ENCODE measurements around the gene HDGFL1.

HDGFL1 gene

DNA sequence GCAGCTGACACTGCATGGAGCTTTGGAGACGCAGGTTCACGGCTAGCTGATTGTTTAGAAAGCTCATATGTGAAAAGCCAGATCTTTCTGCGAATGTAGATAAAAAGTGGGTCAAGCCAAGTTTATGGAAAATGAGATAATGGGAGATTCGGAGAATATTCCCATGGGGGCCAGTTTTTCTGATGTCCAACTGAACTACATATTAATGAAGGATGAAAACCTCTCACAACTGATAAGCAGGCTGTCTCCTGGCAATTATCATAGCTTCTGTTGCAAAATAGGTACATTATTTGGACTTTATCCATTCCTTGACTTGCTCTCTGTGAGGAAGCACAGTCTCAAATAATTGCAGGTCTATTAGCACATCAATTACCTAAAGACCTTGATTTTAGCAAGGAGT lies 21.1 kb downstream of the HDGFL1 start:
- no peak for DNase-seq (ENCODE audit: low read depth in 1 of 2, low spot score in 1 of 2)

DNA sequence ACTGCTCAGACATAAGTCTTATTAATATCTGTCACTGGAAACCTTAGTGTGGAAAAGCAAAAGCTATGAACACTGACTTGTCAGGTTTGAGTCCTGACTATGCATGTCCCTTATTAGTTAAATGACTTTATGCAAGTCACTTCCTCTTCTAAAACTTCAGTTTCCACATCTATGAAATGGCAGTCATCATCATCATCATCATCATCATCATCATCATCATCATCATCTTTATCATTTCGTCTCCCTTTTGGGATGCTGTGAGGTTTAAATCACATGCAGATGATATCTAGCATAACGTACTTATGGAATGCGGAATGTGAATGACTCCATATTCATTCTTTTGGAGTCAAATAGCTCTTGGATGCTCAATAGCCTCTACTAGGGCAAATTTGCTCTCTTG lies 24.5 kb downstream of the HDGFL1 start:
- no peak for DNase-seq (ENCODE audit: low read depth in 1 of 2, low spot score in 1 of 2)

DNA sequence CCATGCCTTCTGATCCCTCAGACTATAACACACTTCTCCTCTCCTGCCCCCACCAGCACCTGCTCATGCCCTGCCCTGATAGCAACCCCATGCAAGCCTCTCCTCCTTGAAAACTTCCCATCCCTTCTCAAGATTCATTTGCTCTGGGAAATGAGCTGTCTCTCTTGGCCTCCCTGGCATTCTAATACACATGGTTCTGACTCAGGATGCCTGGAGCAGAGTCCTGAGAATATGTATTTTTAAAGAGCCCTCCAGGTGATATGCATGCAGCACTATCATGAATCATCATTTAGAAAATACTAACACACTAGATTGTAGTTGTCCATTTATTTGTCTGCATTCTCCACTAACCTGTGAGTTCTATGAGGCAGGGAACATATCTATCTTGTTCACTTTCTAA lies 26.6 kb downstream of the HDGFL1 start:
- DNase-seq (ENCODE audit: low read depth in 1 of 2, low spot score in 1 of 2) = no peak

DNA sequence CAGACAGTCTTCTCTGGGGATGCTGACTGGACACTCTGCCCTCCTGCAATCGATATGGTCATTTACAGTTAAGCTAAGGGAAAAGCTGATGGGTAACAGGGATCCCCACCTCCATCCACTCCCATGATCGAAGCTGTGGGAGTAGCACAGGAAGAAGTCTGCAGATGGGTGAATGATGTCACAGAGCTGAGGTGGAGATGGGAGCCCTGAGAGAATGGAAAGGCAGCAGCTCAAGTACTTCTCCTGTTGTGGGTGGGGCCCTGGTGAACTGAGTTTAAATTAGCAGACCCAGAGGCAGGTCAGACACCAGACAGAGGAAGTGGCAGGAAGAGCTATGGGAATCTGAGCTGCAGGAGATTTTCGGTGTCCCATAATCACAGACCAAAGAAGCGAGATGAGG lies 29.0 kb downstream of the HDGFL1 start:
- DNase-seq (ENCODE audit: low read depth in 1 of 2, low spot score in 1 of 2) = no peak

DNA sequence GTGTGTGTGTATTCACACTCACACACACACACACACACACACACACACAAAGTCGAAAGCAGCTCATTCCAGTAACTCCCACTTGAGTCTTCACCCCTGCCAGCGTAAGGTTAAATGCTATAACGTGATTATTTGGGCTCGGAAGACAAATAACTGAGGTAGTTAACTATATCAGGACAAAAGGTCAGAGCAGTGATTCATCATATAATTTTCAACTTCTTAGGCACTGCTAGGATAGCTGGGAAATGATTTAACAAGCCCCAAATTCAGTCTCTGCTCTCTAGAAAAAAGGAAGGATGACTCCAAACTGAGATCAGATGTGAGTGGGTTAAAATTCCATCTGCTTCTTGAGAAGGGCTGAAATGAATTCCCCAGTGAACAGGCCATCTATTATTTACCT lies 30.7 kb downstream of the HDGFL1 start:
- no peak for DNase-seq (ENCODE audit: low read depth in 1 of 2, low spot score in 1 of 2)

DNA sequence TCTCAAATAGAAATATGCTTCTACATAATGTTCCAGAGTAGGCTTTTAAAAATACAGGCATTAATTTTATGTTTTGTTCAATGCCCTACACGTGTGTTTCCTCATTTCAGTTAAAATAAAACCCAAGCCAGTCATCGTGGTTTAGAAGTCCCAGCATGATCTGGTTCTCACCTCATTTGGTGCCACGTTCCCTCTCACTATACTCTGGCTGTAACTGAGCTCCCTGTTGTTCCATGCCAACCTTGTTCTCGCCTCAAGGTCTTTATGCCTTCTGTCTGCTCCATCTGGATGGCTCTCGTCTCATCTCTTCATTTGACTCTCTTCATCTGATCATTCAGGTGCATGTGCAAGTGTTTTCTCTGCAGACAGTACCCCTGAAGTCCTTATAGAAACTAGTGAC lies 32.6 kb downstream of the HDGFL1 start:
- DNase-seq (ENCODE audit: low read depth in 1 of 2, low spot score in 1 of 2) = no peak

DNA sequence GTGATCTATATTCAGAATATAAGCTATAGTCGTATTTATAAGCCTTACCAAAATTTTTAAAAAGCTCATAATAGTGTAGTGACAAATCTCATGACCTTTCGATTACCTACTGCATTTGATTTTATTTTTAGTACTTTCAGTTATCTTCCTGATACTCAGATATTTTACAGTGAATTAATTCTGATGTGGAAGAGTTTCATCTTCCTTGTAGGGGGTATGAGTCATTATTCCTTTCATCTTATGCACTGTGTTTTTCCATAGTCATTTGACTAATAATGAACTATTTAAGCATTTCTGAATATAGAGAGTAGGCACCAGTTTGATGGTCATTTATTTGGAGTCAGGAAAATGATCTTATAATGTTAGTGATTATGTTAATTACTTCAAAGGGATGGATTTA lies 36.4 kb downstream of the HDGFL1 start:
- no peak for DNase-seq (ENCODE audit: low read depth in 1 of 2, low spot score in 1 of 2)

DNA sequence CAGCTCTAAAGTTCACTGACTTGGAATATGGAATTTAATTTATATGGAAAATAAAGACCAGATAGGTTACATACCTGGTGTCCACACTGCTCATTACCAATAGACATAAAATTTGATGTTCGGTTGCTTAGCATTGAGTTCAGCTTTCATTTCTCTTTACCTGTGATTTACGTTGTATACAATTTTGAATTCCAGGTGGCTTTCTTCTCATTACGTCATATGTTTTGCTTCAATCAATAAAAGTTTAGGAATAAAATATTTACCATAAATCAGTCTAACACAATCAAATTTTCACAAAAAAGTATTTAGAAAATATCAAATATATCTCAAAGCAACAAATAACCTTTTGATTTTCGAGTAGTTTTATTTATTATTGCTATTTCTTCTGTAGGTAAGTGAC lies 40.8 kb downstream of the HDGFL1 start:
- no peak for DNase-seq (ENCODE audit: low read depth in 1 of 2, low spot score in 1 of 2)

DNA sequence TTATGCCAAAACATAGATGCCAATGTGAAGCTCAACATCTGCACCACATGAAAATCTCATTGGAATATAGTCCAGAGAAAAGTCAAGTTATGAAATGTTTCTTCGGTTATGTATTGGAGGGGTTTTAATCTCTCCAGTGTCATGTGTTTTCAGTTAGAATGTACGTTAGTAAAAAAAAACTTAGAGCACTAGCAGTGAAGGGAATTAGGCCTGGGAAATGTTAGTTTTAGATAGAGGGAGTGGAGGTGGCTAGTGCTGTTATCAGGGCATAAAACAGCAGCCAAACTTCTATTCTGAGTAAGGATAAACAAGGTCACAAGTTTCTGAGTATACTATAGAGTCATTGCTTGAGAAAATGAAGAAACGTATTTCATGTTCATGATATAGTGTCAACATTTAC lies 42.9 kb downstream of the HDGFL1 start:
- DNase-seq (ENCODE audit: low read depth in 1 of 2, low spot score in 1 of 2) = no peak

DNA sequence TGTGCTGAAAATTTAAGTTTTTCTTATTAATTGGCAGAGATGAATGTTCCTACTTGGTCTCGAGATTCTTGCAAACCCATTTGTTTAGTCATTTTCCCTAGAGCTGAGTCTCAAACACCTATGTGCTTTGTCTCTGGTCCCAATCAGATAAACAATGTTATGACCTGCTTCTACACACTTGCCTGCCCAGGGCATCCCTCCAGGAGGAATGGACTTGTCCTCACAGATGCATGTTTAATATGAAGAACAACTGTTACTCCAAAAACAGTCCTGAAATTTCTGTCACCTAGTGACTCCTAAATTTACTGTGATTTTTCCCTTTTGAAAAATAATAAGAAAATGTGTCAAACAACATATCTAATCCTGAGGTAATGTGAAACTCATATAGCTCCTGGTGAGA lies 43.7 kb downstream of the HDGFL1 start:
- no peak for DNase-seq (ENCODE audit: low read depth in 1 of 2, low spot score in 1 of 2)

DNA sequence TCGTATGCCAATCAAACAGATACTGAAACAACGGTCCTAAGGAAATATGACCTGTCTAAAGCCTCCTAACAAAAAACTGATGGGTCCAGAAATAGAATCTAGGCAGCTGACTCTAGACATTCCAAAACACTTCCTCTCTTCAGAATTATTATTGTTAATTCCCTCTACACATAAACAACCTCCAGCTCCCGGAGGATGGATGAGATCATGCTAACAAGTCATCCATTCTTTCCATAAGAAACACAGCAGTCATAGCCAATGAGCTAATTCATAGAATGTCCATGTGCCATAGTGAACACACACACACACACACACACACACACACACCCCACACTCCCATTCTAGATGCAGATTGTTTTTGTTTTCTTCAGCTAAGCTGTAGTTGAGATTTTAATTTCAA lies 44.3 kb downstream of the HDGFL1 start:
- no peak for DNase-seq (ENCODE audit: low read depth in 1 of 2, low spot score in 1 of 2)

DNA sequence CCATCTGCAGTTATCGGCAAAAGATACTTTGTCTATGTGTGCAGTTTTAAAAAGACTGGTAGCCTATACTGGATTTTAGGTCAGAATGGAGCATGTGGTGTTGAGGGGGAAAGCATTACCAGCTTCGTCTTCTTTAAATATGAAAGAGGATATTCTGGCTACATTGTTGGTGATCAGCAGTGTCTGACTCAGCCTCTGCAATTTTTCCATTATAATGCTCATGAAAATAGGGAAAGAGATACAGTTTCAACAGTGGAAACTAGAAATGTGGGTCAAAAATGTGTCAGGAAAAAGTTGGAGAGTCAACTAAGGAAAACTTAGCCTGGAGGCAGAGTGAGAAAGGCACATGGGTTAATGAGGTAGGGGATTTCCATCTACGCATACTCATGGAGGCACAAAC lies 45.2 kb downstream of the HDGFL1 start:
- DNase-seq (ENCODE audit: low read depth in 1 of 2, low spot score in 1 of 2) = no peak

DNA sequence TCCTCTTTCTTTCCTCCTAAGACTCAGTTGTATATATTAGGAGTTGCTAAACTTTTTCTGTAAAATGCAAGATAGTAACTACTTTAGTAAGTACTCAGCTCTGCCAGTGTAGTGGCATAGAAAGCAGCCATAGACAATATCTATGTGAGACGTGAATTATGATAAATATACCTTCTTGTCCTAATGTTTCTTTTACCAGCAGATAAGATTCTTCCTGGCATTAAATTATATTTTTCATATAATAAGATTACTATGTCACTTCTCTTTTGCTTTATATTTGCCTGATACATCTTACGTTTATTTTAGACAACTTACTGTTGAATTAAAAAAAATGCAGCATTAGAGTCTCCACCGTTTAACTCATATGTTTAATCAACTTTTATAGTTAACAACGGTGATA lies 51.7 kb downstream of the HDGFL1 start:
- DNase-seq (ENCODE audit: low read depth in 1 of 2, low spot score in 1 of 2) = no peak
